HepG2 (cell line): Measurements from ENCODE around the gene SLC29A2. TPM values are rescaled to one million over a fixed set of nuclear protein-coding genes. Genes with fewer than 3 reads are reported as not detected.

Experiments
- ARNTL ChIP-seq: sonication (generic); formaldehyde crosslinking; IDR thresholded peaks from 2 replicates; pipeline ENCODE4 v1.4.0; 2020; ENCODE audit warnings: mild to moderate bottlenecking, missing genetic modification reagents
- CBX5 ChIP-seq: sonication (generic); formaldehyde crosslinking; IDR thresholded peaks from 2 replicates; pipeline ENCODE4 v1.4.0; 2020; ENCODE audit warnings: missing genetic modification reagents, borderline replicate concordance
- CCDC6 ChIP-seq: sonication (generic); formaldehyde crosslinking; IDR thresholded peaks from 2 replicates; pipeline ENCODE4 v1.8.1; 2022; ENCODE audit warnings: mild to moderate bottlenecking, missing genetic modification reagents, moderate library complexity
- E2F5 ChIP-seq: sonication (generic); formaldehyde crosslinking; conservative IDR thresholded peaks from 2 replicates; pipeline ENCODE4 v1.4.0; 2020; ENCODE audit warnings: missing genetic modification reagents
- EHMT2 ChIP-seq: fragments of 200-600 bp; sonication (generic); IDR thresholded peaks from 2 replicates; pipeline ENCODE4 v1.7.0; 2017; ENCODE audit warnings: antibody characterized with exemption, low read depth, low read length, borderline replicate concordance
- FOXO1 ChIP-seq: sonication (generic); formaldehyde crosslinking; IDR thresholded peaks from 2 replicates; pipeline ENCODE4 v1.4.0; 2020; ENCODE audit warnings: missing genetic modification reagents
- HMGA1 ChIP-seq: sonication (generic); formaldehyde crosslinking; conservative IDR thresholded peaks from 2 replicates; pipeline ENCODE4 v1.4.0; 2020; ENCODE audit warnings: missing genetic modification reagents
- KDM3A ChIP-seq: IDR thresholded peaks from 2 replicates; pipeline ENCODE4 v1.6.1; 2018; ENCODE audit warnings: low read depth, missing compliant biosample characterization
- KDM4B ChIP-seq: sonication (generic); formaldehyde crosslinking; IDR thresholded peaks from 2 replicates; pipeline ENCODE4 v1.4.0; 2020; ENCODE audit warnings: missing genetic modification reagents
- MED1 ChIP-seq: sonication (generic); formaldehyde crosslinking; IDR thresholded peaks from 2 replicates; pipeline ENCODE4 v1.4.0; 2020; ENCODE audit warnings: missing genetic modification reagents
- MXD3 ChIP-seq: IDR thresholded peaks from 2 replicates; pipeline ENCODE4 v1.6.1; 2016; ENCODE audit warnings: mild to moderate bottlenecking, missing biosample characterization, missing genetic modification reagents
- PAF1 ChIP-seq: IDR thresholded peaks from 2 replicates; pipeline ENCODE4 v1.6.1; 2016; ENCODE audit warnings: missing genetic modification reagents, missing compliant biosample characterization
- PHF5A ChIP-seq: IDR thresholded peaks from one replicate; pipeline ENCODE4 v1.6.1; 2018; ENCODE audit warnings: low read depth, missing genetic modification reagents; ENCODE audit not compliant: unreplicated experiment
- RARA ChIP-seq: IDR thresholded peaks from 2 replicates; pipeline ENCODE4 v1.6.1; 2016; ENCODE audit warnings: missing genetic modification reagents, missing compliant biosample characterization
- SMAD1 ChIP-seq: sonication (generic); formaldehyde crosslinking; IDR thresholded peaks from 2 replicates; pipeline ENCODE4 v1.4.0; 2020; ENCODE audit warnings: missing genetic modification reagents, low read depth, mild to moderate bottlenecking, borderline replicate concordance
- SNAI1 ChIP-seq: sonication (generic); formaldehyde crosslinking; IDR thresholded peaks from 2 replicates; pipeline ENCODE4 v1.5.0; 2020; ENCODE audit warnings: mild to moderate bottlenecking, missing genetic modification reagents, borderline replicate concordance
- SP140L ChIP-seq: sonication (generic); formaldehyde crosslinking; IDR thresholded peaks from 2 replicates; pipeline ENCODE4 v1.4.0; 2020; ENCODE audit warnings: missing genetic modification reagents, borderline replicate concordance
- SRY ChIP-seq: sonication (generic); formaldehyde crosslinking; IDR thresholded peaks from 2 replicates; pipeline ENCODE4 v1.8.0; 2022; ENCODE audit warnings: mild to moderate bottlenecking, missing genetic modification reagents
- TAF1 ChIP-seq: sonication (generic); formaldehyde crosslinking; IDR thresholded peaks from 2 replicates; pipeline ENCODE4 v1.4.0; 2020; ENCODE audit warnings: missing genetic modification reagents
- TCF12 ChIP-seq, 2 experiments: fragments of 450-650 bp in 1 of 2; sonication (generic) in 1 of 2; formaldehyde crosslinking in 1 of 2; IDR thresholded peaks; 2 replicates each; pipeline versions ENCODE4 v1.6.1 to v1.8.0; 2017 to 2022; ENCODE audit warnings: antibody characterized with exemption in 1 of 2, mild to moderate bottlenecking in 1 of 2, missing genetic modification reagents in 1 of 2, moderate library complexity in 1 of 2
- TCF7L2 ChIP-seq: IDR thresholded peaks from 2 replicates; pipeline ENCODE4 v1.6.1; 2011; ENCODE audit warnings: mild to moderate bottlenecking, low read depth, low read length, moderate library complexity
- TFDP2 ChIP-seq: sonication (generic); formaldehyde crosslinking; IDR thresholded peaks from 2 replicates; pipeline ENCODE4 v1.4.0; 2020; ENCODE audit warnings: missing genetic modification reagents
- ZNF205 ChIP-seq: IDR thresholded peaks from 2 replicates; pipeline ENCODE4 v1.6.1; 2018; ENCODE audit warnings: missing biosample characterization, missing genetic modification reagents
- ZNF235 ChIP-seq: sonication (generic); formaldehyde crosslinking; IDR thresholded peaks from 2 replicates; pipeline ENCODE4 v1.8.1; 2023; ENCODE audit warnings: mild to moderate bottlenecking, missing genetic modification reagents, borderline replicate concordance
- ZNF383 ChIP-seq: sonication (generic); formaldehyde crosslinking; IDR thresholded peaks from 2 replicates; pipeline ENCODE4 v1.4.0; 2020; ENCODE audit warnings: missing genetic modification reagents, mild to moderate bottlenecking, borderline replicate concordance
- ZNF510 ChIP-seq: sonication (generic); formaldehyde crosslinking; IDR thresholded peaks from 2 replicates; pipeline ENCODE4 v1.4.0; 2020; ENCODE audit warnings: low read depth, mild to moderate bottlenecking, missing genetic modification reagents
- ZNF557 ChIP-seq: sonication (generic); formaldehyde crosslinking; IDR thresholded peaks from 2 replicates; pipeline ENCODE4 v1.4.0; 2020; ENCODE audit warnings: missing genetic modification reagents
- ZNF749 ChIP-seq: sonication (generic); formaldehyde crosslinking; IDR thresholded peaks from 2 replicates; pipeline ENCODE4 v1.8.0; 2022; ENCODE audit warnings: mild to moderate bottlenecking, missing genetic modification reagents, moderate library complexity, borderline replicate concordance
- ZNF792 ChIP-seq: IDR thresholded peaks from 2 replicates; pipeline ENCODE4 v1.6.1; 2016
- polyA plus RNA-seq, 8 experiments: library from polyadenylated mRNA; depleted of rRNA in 3 of 8; stranded (reverse) in 7 of 8; unstranded in 1 of 8; fragments of >200 nt; fragmentation: Illumina TruSeq in 4 of 8; extraction: Trizol in 4 of 8; gene quantifications; 2 replicates each; pipeline versions ENCODE4 v1.2.1 to v1.2.3, GENCODE V29; 2011 to 2016; ENCODE audit warnings: low read depth in 4 of 8, missing spikeins in 1 of 8, mixed read lengths in 1 of 8; ENCODE audit not compliant: insufficient read depth in 1 of 8
- total RNA-seq, 5 experiments: library from RNA; depleted of rRNA; stranded (reverse); fragments of >200 nt; fragmentation: Illumina TruSeq; extraction: Trizol; gene quantifications; 2 replicates each; pipeline ENCODE4 v1.2.3, GENCODE V29; 2016; ENCODE audit warnings: low read depth in 1 of 5

Gene SLC29A2
- total and polyA plus RNA-seq, 2 of the 13 experiments (the other 11 are each of a cell fraction or from before 2014, with no cell fraction given), result 0.63 to 0.66 TPM

- TF ChIP-seq TCF7L2 (no peak), ZNF749 (CRISPR knock-in tag) (0 out of 2 replicates have a peak, but pooled peaks have one; percentile 44), E2F5 (no peak), SNAI1 (CRISPR knock-in tag) (no peak), PAF1 (CRISPR knock-in tag) (peak; percentile 80), CBX5 (peak; percentile 85; the same call in 1 of the 2 replicates), MXD3 (no peak), PHF5A (CRISPR knock-in tag) (peak; percentile 33), SMAD1 (CRISPR knock-in tag) (peak; percentile 62; the same call in 1 of the 2 replicates), RARA (0 out of 2 replicates have a peak, but pooled peaks have one; percentile 29), HMGA1 (CRISPR knock-in tag) (no peak), ZNF792 (CRISPR knock-in tag) (peak; percentile 55; the same call in 1 of the 2 replicates), SP140L (CRISPR knock-in tag) (no peak), ZNF510 (CRISPR knock-in tag) (no peak), ARNTL (CRISPR knock-in tag) (peak; percentile 51; the same call in 1 of the 2 replicates), ZNF235 (CRISPR knock-in tag) (peak; percentile 15; the same call in 1 of the 2 replicates), TCF12 (IDR thresholded peaks at IDR 0.05) (no peak), TCF12 (CRISPR knock-in tag; IDR thresholded peaks at IDR 0.05) (peak; percentile 1; the same call in 1 of the 2 replicates), EHMT2 (no peak), TAF1 (CRISPR knock-in tag) (peak; percentile 61), TFDP2 (CRISPR knock-in tag) (peak; percentile 44; the same call in 1 of the 2 replicates), ZNF205 (CRISPR knock-in tag) (peak; percentile 76; the same call in 1 of the 2 replicates), CCDC6 (CRISPR knock-in tag) (peak; percentile 56; the same call in 1 of the 2 replicates), KDM3A (CRISPR knock-in tag) (peak; percentile 87; the same call in 1 of the 2 replicates), SRY (CRISPR knock-in tag) (peak; percentile 1; the same call in 1 of the 2 replicates), ZNF557 (0 out of 2 replicates have a peak, but pooled peaks have one; percentile 17), MED1 (CRISPR knock-in tag) (peak; percentile 30; the same call in 1 of the 2 replicates), ZNF383 (CRISPR knock-in tag) (no peak), FOXO1 (peak; percentile 53; the same call in 1 of the 2 replicates), KDM4B (0 out of 2 replicates have a peak, but pooled peaks have one; percentile 70)
These were observed 23.9 kb downstream of the SLC29A2 start, which contains the start of gene B4GAT1 (continued) for GRCh38 chr11:66347425-66348276.
